ENCODE measurements around the gene OCEL1.

Gene OCEL1

DNA sequence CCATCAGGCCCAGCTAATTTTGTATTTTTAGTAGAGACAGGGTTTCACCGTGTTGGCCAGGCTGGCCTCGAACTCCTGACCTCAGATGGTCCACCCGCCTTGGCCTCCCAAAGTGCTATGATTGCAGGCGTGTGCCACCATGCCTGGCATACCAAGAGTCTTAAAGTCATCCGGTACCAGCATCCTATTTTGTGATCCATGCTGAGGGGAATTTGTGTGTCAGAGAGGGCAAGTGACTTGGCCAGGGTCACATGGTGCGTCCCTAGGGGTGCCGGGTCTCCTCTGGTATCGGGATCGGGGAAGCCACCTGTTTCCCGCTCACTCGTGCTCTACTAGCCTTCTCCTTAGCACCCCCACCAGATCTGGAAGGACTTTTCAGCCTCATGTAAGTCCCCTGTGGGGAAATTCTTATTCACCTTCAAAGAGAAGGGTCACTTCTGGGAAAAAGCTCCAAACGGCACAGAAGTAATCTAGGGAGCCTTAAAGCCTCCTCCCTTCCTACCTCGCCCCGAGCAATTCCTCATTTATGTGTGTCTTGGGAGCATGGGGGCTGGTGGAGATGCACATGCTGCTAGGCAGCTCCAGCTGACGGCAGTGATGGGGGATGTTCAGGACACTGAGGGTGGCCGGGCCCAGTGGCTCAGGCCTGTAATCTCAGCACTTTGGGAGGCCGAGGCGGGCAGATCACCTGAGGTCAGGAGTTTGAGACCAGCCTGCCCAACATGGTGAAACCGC lies 49.6 kb downstream of the OCEL1 start:
- in situ Hi-C loops (cut with MboI; ENCODE audit: low sequenced_read_pairs) = no loop called here
- DNase-seq (ENCODE audit: low spot score in 2 of 2) = no peak
- H3K9me3 ChIP-seq = no peaks in the 10 kb centered on the region
- no peak overlapping the region for H3K4me3 ChIP-seq
- no peaks in the 10 kb centered on the region for H3K4me1 ChIP-seq
- H3K27me3 ChIP-seq (ENCODE audit: low read depth) = no peaks in the 10 kb centered on the region
- H3K36me3 ChIP-seq (replicated peaks) = peaks cover 69% of the 10 kb centered on the region
